PFSK-1 (cell line): ENCODE results near the gene DOCK8.

Experiments
- POLR2AphosphoS5 ChIP-seq: IDR thresholded peaks from 2 replicates; pipeline ENCODE4 v1.6.1; 2012; ENCODE audit warnings: low read depth, mild to moderate bottlenecking, control low read depth, low read length, moderate library complexity
- SIN3A ChIP-seq: IDR thresholded peaks from 2 replicates; pipeline ENCODE4 v1.6.1; 2012; ENCODE audit warnings: mild to moderate bottlenecking, low read length, moderate library complexity, borderline replicate concordance; ENCODE audit not compliant: insufficient read depth
- TAF1 ChIP-seq: IDR thresholded peaks from 2 replicates; pipeline ENCODE4 v1.6.1; 2012; ENCODE audit warnings: low read length, control low read depth, borderline replicate concordance; ENCODE audit not compliant: insufficient read depth
- TF ChIP-seq, protein P1 (sequence below), 2 experiments: IDR thresholded peaks; 2 replicates each; pipeline versions ENCODE4 v1.6.1 to v1.8.0; 2011 to 2012; ENCODE audit warnings: low read depth in 2 of 2, low read length in 2 of 2, control low read depth in 1 of 2, inconsistent platforms in 1 of 2, mild to moderate bottlenecking in 1 of 2, moderate library complexity in 1 of 2; ENCODE audit not compliant: insufficient read depth in 1 of 2

DNA sequence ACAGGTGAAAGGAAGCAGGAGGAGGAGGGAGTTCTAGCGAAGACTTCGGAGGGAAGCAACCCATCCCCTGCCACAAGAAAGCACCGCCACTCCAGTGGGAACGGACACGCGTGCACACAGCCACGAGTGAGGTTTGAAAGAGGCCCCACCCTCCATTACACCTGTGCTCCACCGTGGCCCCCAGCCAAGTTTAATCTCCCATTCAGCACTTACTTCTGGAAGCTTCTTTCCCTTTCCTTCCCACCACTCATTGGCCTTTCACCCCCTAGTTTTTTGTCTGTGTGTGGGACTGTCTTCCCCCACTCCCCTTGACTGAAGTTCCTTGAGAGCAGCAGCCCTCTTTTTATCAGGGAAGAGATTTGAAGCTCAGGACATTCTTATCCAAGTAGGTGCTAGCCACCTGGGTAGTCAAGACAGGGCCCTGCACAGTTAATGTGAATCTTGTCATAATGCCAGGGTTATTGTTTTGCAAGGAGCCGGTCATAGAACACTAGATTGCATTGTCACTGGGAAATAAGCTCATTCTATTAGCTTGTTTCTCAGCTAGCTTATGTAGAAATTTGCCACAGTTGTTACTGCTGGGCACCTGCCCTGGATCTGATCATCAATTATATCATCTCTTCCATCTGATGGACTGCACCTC lies 256.0 kb downstream of the DOCK8 start:
- TF ChIP-seq, protein P1, sequence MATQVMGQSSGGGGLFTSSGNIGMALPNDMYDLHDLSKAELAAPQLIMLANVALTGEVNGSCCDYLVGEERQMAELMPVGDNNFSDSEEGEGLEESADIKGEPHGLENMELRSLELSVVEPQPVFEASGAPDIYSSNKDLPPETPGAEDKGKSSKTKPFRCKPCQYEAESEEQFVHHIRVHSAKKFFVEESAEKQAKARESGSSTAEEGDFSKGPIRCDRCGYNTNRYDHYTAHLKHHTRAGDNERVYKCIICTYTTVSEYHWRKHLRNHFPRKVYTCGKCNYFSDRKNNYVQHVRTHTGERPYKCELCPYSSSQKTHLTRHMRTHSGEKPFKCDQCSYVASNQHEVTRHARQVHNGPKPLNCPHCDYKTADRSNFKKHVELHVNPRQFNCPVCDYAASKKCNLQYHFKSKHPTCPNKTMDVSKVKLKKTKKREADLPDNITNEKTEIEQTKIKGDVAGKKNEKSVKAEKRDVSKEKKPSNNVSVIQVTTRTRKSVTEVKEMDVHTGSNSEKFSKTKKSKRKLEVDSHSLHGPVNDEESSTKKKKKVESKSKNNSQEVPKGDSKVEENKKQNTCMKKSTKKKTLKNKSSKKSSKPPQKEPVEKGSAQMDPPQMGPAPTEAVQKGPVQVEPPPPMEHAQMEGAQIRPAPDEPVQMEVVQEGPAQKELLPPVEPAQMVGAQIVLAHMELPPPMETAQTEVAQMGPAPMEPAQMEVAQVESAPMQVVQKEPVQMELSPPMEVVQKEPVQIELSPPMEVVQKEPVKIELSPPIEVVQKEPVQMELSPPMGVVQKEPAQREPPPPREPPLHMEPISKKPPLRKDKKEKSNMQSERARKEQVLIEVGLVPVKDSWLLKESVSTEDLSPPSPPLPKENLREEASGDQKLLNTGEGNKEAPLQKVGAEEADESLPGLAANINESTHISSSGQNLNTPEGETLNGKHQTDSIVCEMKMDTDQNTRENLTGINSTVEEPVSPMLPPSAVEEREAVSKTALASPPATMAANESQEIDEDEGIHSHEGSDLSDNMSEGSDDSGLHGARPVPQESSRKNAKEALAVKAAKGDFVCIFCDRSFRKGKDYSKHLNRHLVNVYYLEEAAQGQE (IDR thresholded peaks at IDR 0.05; ENCODE audit: insufficient read depth in 1 of 2, low read depth in 2 of 2, low read length in 2 of 2): no peak
- no peak for TF ChIP-seq TAF1
- TF ChIP-seq POLR2AphosphoS5: no peak
- no peak for TF ChIP-seq SIN3A
